Measurements from ENCODE around the gene THPO. TPM values are rescaled to one million over a fixed set of nuclear protein-coding genes. Genes with fewer than 3 reads are reported as not detected.

THPO gene
- total and polyA plus RNA-seq, 9 of the 15 experiments (the other 6 are each of a cell fraction or from before 2014, with no cell fraction given): 0.11 to 1.1 (median 0.35) TPM; not detected in 1

DNA sequence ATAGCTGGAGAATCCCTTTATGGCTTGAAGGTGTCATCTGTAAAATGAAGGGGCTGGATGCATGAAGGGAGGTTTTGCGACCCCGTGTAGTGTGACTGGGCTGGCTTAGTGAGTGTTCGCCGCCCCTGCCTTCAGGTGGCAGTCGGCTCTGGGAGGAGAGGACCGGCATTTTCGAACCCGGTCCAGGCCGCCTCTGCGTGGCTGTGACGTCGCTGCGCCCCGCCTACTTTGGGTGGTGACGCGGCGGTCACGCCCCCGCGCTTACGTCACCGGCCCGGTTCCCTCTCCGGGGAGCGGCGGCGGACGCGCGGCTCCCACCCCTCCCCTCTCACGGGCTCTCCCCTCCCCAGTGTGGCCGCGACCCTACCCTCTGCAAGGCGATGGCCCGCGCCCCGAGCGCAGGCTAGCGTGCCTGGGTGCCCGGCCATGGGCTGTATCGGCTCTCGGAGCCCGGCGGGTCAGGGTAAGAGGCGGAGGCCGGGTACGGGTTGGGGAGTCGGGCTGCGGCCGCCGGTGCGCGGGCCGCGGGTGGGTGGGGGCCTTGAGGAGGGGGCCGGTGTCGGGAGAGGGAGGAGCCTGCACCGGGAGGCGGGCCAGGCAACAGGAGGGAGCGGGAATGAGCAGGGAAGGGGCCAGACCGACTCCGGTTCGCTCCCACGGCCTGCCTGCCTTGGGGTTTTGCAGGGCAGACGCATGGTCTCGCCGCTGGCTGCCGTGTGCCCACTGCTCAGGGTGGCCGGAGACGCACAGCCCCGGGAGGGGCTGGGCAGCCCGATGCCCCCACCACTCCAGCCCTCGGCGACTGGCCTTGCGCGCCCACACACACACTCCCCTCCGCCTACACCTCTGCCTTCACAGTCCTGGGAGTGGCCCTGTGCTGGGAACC lies 42.1 kb downstream of the THPO start (continued):
- TF ChIP-seq MCM5 (IDR thresholded peaks at IDR 0.05; ENCODE audit: low read depth) (no peak), CEBPG (CRISPR knock-in tag; IDR thresholded peaks at IDR 0.05) (peak; percentile 69), CEBPG (tag; conservative IDR thresholded peaks at IDR 0.05 in 1 of 2, IDR thresholded peaks at IDR 0.05 in 1 of 2) (peak in 1 of 2 experiments; percentile 40; a peak in 1 of 4 replicates), ARID2 (IDR thresholded peaks at IDR 0.05) (peak; percentile 26; the same call in 1 of the 2 replicates), NONO (IDR thresholded peaks at IDR 0.05; ENCODE audit: low read depth in 2 of 2, low read length in 1 of 2) (no peak; a peak in 1 of 4 replicates), E2F6 (IDR thresholded peaks at IDR 0.05; ENCODE audit: borderline replicate concordance in 1 of 2, extremely low read depth in 1 of 2, insufficient read depth in 1 of 2, insufficient read length in 1 of 2, low read depth in 1 of 2, low read length in 1 of 2, poor library complexity in 1 of 2, severe bottlenecking in 1 of 2) (peak in 1 of 2 experiments; percentile 35), POLR2G (IDR thresholded peaks at IDR 0.05; ENCODE audit: low read depth, low read length) (peak; percentile 93), ZNF134 (CRISPR knock-in tag; conservative IDR thresholded peaks at IDR 0.05) (no peak), ZNF23 (CRISPR knock-in tag; IDR thresholded peaks at IDR 0.05) (no peak), ZBTB5 (IDR thresholded peaks at IDR 0.05) (no peak), PHF8 (IDR thresholded peaks at IDR 0.05; ENCODE audit: borderline replicate concordance, low read length) (peak; percentile 76; the same call in 1 of the 2 replicates), BCL6 (CRISPR knock-in tag; IDR thresholded peaks at IDR 0.05) (no peak), KLF13 (tag; IDR thresholded peaks at IDR 0.05; ENCODE audit: borderline replicate concordance, low read depth) (peak; percentile 90), NFE2L1 (tag; IDR thresholded peaks at IDR 0.05; ENCODE audit: borderline replicate concordance, low read depth) (no peak), ESRRA (IDR thresholded peaks at IDR 0.05; ENCODE audit: borderline replicate concordance, low read depth) (no peak; the same call in 1 of the 2 replicates), ZNF12 (CRISPR knock-in tag; IDR thresholded peaks at IDR 0.05) (no peak), MYNN (IDR thresholded peaks at IDR 0.05) (peak; percentile 54; the same call in 1 of the 2 replicates), MYNN (CRISPR knock-in tag; IDR thresholded peaks at IDR 0.05) (no peak), POLR2AphosphoS5 (IDR thresholded peaks at IDR 0.05; ENCODE audit: control insufficient read depth, insufficient read depth, low read depth, low read length) (peak; percentile 63; the same call in 1 of the 2 replicates), ZNF507 (tag; conservative IDR thresholded peaks at IDR 0.05) (no peak), CSDE1 (IDR thresholded peaks at IDR 0.05) (no peak; a peak in 1 of 4 replicates), PHB2 (IDR thresholded peaks at IDR 0.05; ENCODE audit: low read depth) (no peak), MED1 (CRISPR knock-in tag; IDR thresholded peaks at IDR 0.05; ENCODE audit: borderline replicate concordance) (no peak), FUS (optimal IDR thresholded peaks at IDR 0.05; ENCODE audit: low read depth, low read length) (peak; percentile 79), ZBTB8A (IDR thresholded peaks at IDR 0.05; ENCODE audit: partially characterized antibody) (no peak)

Measured in K562 (cell line).